GM12873 (cell line): Measurements from ENCODE around the gene LTB4R.

Experiments used
- CTCF ChIP-seq: IDR thresholded peaks from 2 replicates; pipeline ENCODE4 v1.5.1; 2012; ENCODE audit warnings: low read depth, mild to moderate bottlenecking, moderate library complexity, low read length, control low read depth; ENCODE audit not compliant: insufficient read depth; ENCODE audit errors: missing control alignments

The LTB4R gene

GRCh38 chr14:24297190-24297964, 13.9 kb upstream of the LTB4R start:
- peak; percentile 36 for TF ChIP-seq CTCF

GRCh38 chr14:24298892-24299254, 12.4 kb upstream of the LTB4R start:
- TF ChIP-seq CTCF: no peak

- no peak for TF ChIP-seq CTCF
Observed at GRCh38 chr14:24299255-24300191, 11.8 kb upstream of the LTB4R start, which contains the start of the genes DHRS1 and NOP9. TSS of gene DHRS1 (minus strand) at chr14:24299780. CDS start at chr14:24299106, 674 bp downstream. TSS of gene NOP9 (plus strand) at chr14:24299850. CDS start at chr14:24299955, 105 bp downstream.

GRCh38 chr14:24300326-24300980, 10.8 kb upstream of the LTB4R start:
- no peak for TF ChIP-seq CTCF

GRCh38 chr14:24304019-24304387, 7.3 kb upstream of the LTB4R start:
- TF ChIP-seq CTCF: no peak

- no peak for TF ChIP-seq CTCF
Observed at GRCh38 chr14:24307156-24307574, 4.1 kb upstream of the LTB4R start.
